CD4-positive, alpha-beta T cell treated with Interleukin-4 for 4 hours (primary cell): ENCODE data around the gene POLR3H.
A peak's percentile ranks its signal among the peaks of the same experiment; 100 is the strongest.

Experiments
- DNase-seq: peaks from one replicate; pipeline ENCODE4 v3.0.0-alpha.2; 2020

POLR3H gene

GRCh38 chr22:41534219-41534618 lies 10.1 kb downstream of the POLR3H start:
- DNase-seq = no peak

- peak; percentile 61 for DNase-seq
Observed at GRCh38 chr22:41532908-41533825, 11.1 kb downstream of the POLR3H start.

GRCh38 chr22:41531715-41532477 lies 12.4 kb downstream of the POLR3H start:
- DNase-seq = no peak

- no peak for DNase-seq
Observed at GRCh38 chr22:41530890-41531714, 13.2 kb downstream of the POLR3H start.

GRCh38 chr22:41528938-41529561 lies 15.2 kb downstream of the POLR3H start:
- DNase-seq = no peak

GRCh38 chr22:41528132-41528766 lies 16.0 kb downstream of the POLR3H start:
- no peak for DNase-seq

- peak; percentile 53 for DNase-seq
Observed at GRCh38 chr22:41526830-41527799, 17.2 kb downstream of the POLR3H start.

- DNase-seq = no peak
Observed at GRCh38 chr22:41526226-41526829, 17.9 kb downstream of the POLR3H start.

- DNase-seq = no peak
Observed at GRCh38 chr22:41525450-41526225, 18.6 kb downstream of the POLR3H start.

GRCh38 chr22:41524809-41525449 lies 19.3 kb downstream of the POLR3H start:
- DNase-seq = peak; percentile 49

GRCh38 chr22:41524251-41524661 lies 20.0 kb downstream of the POLR3H start:
- no peak for DNase-seq

GRCh38 chr22:41523464-41524221 lies 20.6 kb downstream of the POLR3H start:
- DNase-seq = no peak

GRCh38 chr22:41522813-41523212 lies 21.5 kb downstream of the POLR3H start:
- no peak for DNase-seq

GRCh38 chr22:41521126-41521525 lies 23.1 kb downstream of the POLR3H start:
- no peak for DNase-seq

- DNase-seq = no peak
Observed at GRCh38 chr22:41518048-41518347, 26.3 kb downstream of the POLR3H start.

- peak; percentile 28 for DNase-seq
Observed at GRCh38 chr22:41517172-41518047, 26.9 kb downstream of the POLR3H start.

GRCh38 chr22:41516462-41516861 lies 27.8 kb downstream of the POLR3H start:
- DNase-seq = no peak
